Astrocyte (in vitro differentiated cells and primary cell): Measurements from ENCODE around the gene ALLC. TPM values are rescaled to one million over a fixed set of nuclear protein-coding genes. Genes with fewer than 3 reads are reported as not detected.

Experiments
- DNase-seq: peaks from one replicate; pipeline ENCODE4 v3.0.0-alpha.2; 2010; ENCODE audit warnings: low read depth
- FAIRE-seq: peaks from 2 replicates; lab custom pipeline; 2011; peaks lifted over from hg19 to GRCh38; lab: Jason Lieb, UNC
- H2AFZ ChIP-seq: 2 replicates; pipeline ENCODE4 v1.6.0; 2012; ENCODE audit warnings: low read depth, low read length, inconsistent platforms
- H3K27ac ChIP-seq: 2 replicates; pipeline ENCODE4 v1.5.1; 2011; ENCODE audit warnings: low read depth, low read length, inconsistent platforms
- H3K27me3 ChIP-seq: 2 replicates; pipeline ENCODE4 v1.6.0; 2011; ENCODE audit warnings: low read length, inconsistent platforms; ENCODE audit not compliant: insufficient read depth
- H3K36me3 ChIP-seq: 2 replicates; pipeline ENCODE4 v1.5.1; 2011; ENCODE audit warnings: low read length, inconsistent platforms; ENCODE audit not compliant: insufficient read depth
- H3K4me1 ChIP-seq: 2 replicates; pipeline ENCODE4 v1.5.1; 2011; ENCODE audit warnings: low read length, inconsistent platforms; ENCODE audit not compliant: insufficient read depth
- H3K4me2 ChIP-seq: 2 replicates; pipeline ENCODE4 v1.6.0; 2012; ENCODE audit warnings: low read length, inconsistent platforms
- H3K4me3 ChIP-seq: 2 replicates; pipeline ENCODE4 v1.5.1; 2011; ENCODE audit warnings: low read depth, mild to moderate bottlenecking, low read length, inconsistent platforms; ENCODE audit not compliant: insufficient read depth
- H3K79me2 ChIP-seq: 2 replicates; pipeline ENCODE4 v1.6.0; 2012; ENCODE audit warnings: mild to moderate bottlenecking, low read length, inconsistent platforms; ENCODE audit not compliant: insufficient read depth
- H3K9ac ChIP-seq: 2 replicates; pipeline ENCODE4 v1.6.0; 2012; ENCODE audit warnings: mild to moderate bottlenecking, low read length, inconsistent platforms
- H3K9me3 ChIP-seq: 2 replicates; pipeline ENCODE4 v1.5.1; 2012; ENCODE audit warnings: low read depth, mild to moderate bottlenecking, low read length, inconsistent platforms; ENCODE audit not compliant: insufficient read depth
- H4K20me1 ChIP-seq: 2 replicates; pipeline ENCODE4 v1.6.0; 2012; ENCODE audit warnings: low read length, inconsistent platforms; ENCODE audit not compliant: insufficient read depth
- H3K27ac Mint-ChIP-seq: one replicate; pipeline ENCODE4 v1.8.0; 2021; ENCODE audit warnings: mild to moderate bottlenecking, mixed read lengths; ENCODE audit not compliant: unreplicated experiment
- H3K27me3 Mint-ChIP-seq: one replicate; pipeline ENCODE4 v1.8.0; 2021; ENCODE audit warnings: low read depth, mixed read lengths; ENCODE audit not compliant: unreplicated experiment
- H3K36me3 Mint-ChIP-seq: one replicate; pipeline ENCODE4 v1.8.0; 2021; ENCODE audit warnings: low read depth, mixed read lengths; ENCODE audit not compliant: unreplicated experiment
- H3K4me1 Mint-ChIP-seq: one replicate; pipeline ENCODE4 v1.8.0; 2021; ENCODE audit warnings: low read depth, mixed read lengths; ENCODE audit not compliant: unreplicated experiment
- H3K4me3 Mint-ChIP-seq: one replicate; pipeline ENCODE4 v1.8.0; 2021; ENCODE audit warnings: mild to moderate bottlenecking, moderate library complexity, mixed read lengths; ENCODE audit not compliant: unreplicated experiment
- H3K9me3 Mint-ChIP-seq: one replicate; pipeline ENCODE4 v1.8.0; 2021; ENCODE audit warnings: mild to moderate bottlenecking, mixed read lengths; ENCODE audit not compliant: unreplicated experiment
- CTCF ChIP-seq: IDR thresholded peaks from 2 replicates; pipeline ENCODE4 v1.5.1; 2011; ENCODE audit warnings: low read depth, mild to moderate bottlenecking, inconsistent platforms, low read length, moderate library complexity; ENCODE audit not compliant: insufficient read depth
- EZH2 ChIP-seq: IDR thresholded peaks from 2 replicates; pipeline ENCODE4 v1.6.1; 2012; ENCODE audit warnings: mild to moderate bottlenecking, low read length, inconsistent platforms; ENCODE audit not compliant: insufficient read depth
- total RNA-seq: library from RNA; stranded (reverse); gene quantifications from 2 replicates; pipeline ENCODE4 v1.2.1, GENCODE V29; 2021

Gene ALLC
- total RNA-seq, 1 donor from 2014 or later: not detected

DNA sequence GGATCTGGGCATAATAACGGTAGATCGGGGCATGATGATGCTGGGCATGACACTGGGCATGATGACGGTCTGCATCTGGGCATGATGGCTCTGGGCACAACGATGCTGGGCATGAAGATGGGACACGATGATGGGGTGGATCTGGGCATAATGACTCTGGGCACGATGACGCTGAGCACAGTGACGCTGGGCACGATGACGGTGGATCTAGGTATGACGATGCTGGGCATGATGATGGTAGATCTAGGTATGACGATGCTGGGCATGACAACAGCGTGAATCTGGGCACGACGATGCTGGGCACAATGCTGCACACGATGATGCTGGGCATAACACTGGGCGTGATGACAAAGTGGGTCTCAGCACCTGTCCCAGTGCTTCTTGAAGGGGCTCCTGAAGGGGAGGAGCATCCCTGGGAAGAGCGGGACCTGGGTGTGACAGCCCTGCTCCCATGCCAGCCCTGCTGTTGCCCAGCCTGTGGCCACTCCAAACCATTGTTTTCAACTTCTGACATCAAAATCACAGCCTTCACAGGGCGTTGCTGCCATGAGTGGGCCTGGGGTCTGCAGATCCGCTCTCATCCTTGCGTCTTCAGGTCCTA lies 30.4 kb upstream of the ALLC start:
- Histone ChIP-seq H3K9ac (no peak overlapping the region), H3K4me3 (no peak overlapping the region), H4K20me1 (no peaks in the 10 kb centered on the region), H3K4me1 (no peaks in the 10 kb centered on the region), H3K27ac (no peak overlapping the region), H3K4me2 (no peak overlapping the region), H2AFZ (no peak overlapping the region), H3K27me3 (no peaks in the 10 kb centered on the region), H3K36me3 (no peaks in the 10 kb centered on the region), H3K9me3 (no peaks in the 10 kb centered on the region), H3K79me2 (no peaks in the 10 kb centered on the region)
- FAIRE-seq: no peak
- Mint-ChIP-seq H3K4me1 (no peaks in the 10 kb centered on the region), H3K9me3 (peaks cover 12% of the 10 kb centered on the region), H3K27ac (no peak overlapping the region), H3K4me3 (no peak overlapping the region), H3K27me3 (peaks cover 5% of the 10 kb centered on the region), H3K36me3 (no peaks in the 10 kb centered on the region)
- no peak for TF ChIP-seq CTCF
- TF ChIP-seq EZH2: no peak
- DNase-seq: no peak

DNA sequence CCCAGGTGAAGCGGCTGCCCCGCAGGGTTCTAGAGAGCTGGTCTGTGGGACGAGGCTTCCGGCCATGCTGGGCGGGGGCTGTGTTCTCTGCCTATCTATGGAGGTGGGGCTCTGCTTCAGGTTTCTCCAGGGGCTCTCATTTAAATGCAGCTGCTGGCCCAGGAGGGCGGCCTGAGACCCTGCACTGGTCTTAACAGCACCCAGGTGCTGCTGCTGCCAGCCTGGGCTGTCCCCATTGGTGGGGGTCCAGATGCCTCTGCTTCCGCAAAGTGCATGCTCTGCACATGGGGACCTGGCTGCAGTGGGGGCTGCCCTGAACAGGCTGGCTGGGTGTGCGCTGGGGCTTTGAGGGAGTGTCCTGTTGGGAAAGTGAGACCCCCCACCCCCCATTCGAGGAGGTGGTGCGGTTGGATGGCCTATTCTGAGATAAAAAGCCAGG lies 29.7 kb upstream of the ALLC start:
- DNase-seq: no peak
- Histone ChIP-seq H2AFZ (no peak overlapping the region), H3K27me3 (no peaks in the 10 kb centered on the region), H3K4me1 (no peaks in the 10 kb centered on the region), H3K9ac (no peak overlapping the region), H3K4me2 (no peak overlapping the region), H3K27ac (no peak overlapping the region), H3K9me3 (no peaks in the 10 kb centered on the region), H3K4me3 (no peak overlapping the region), H4K20me1 (no peaks in the 10 kb centered on the region), H3K79me2 (no peaks in the 10 kb centered on the region), H3K36me3 (no peaks in the 10 kb centered on the region)
- peaks cover 8% of the 10 kb centered on the region for H3K9me3 Mint-ChIP-seq
- no peaks in the 10 kb centered on the region for H3K4me1 Mint-ChIP-seq
- H3K27ac Mint-ChIP-seq: no peak overlapping the region
- peaks cover 7% of the 10 kb centered on the region for H3K27me3 Mint-ChIP-seq
- no peaks in the 10 kb centered on the region for H3K36me3 Mint-ChIP-seq
- H3K4me3 Mint-ChIP-seq: no peak overlapping the region
- no peak for TF ChIP-seq CTCF
- TF ChIP-seq EZH2: no peak
- no peak for FAIRE-seq

DNA sequence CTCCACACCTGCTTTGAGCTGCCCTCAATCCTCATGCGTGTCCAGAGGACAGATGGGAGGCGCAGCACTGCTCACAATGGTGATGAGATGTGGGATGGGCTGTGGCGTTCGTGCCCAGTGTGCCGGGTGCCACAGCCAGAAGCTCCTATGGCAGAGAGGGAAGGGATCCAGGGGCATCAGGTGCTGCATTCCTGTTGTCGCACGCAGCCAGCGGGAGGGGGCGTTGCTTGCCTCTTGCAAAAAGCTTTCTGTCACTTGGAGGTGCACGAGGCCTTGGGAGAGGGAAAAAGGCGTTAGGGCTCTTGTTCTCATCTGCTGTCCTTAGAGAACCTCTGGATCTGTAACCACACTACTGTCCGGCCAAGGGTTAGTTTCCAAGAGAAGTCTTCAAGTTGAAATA lies 29.2 kb upstream of the ALLC start:
- H3K79me2 ChIP-seq: no peaks in the 10 kb centered on the region
- H3K4me1 Mint-ChIP-seq: no peaks in the 10 kb centered on the region
- H3K9me3 Mint-ChIP-seq: peaks cover 5% of the 10 kb centered on the region
- no peaks in the 10 kb centered on the region for H3K9me3 ChIP-seq
- H3K4me3 Mint-ChIP-seq: no peak overlapping the region
- no peaks in the 10 kb centered on the region for H3K27me3 ChIP-seq
- TF ChIP-seq CTCF: no peak
- TF ChIP-seq EZH2: no peak
- FAIRE-seq: no peak
- peaks cover 12% of the 10 kb centered on the region for H3K27me3 Mint-ChIP-seq
- no peaks in the 10 kb centered on the region for H3K36me3 ChIP-seq
- H3K27ac Mint-ChIP-seq: no peak overlapping the region
- H3K36me3 Mint-ChIP-seq: no peaks in the 10 kb centered on the region
- H2AFZ ChIP-seq: no peak overlapping the region
- no peaks in the 10 kb centered on the region for H4K20me1 ChIP-seq
- no peaks in the 10 kb centered on the region for H3K4me1 ChIP-seq
- no peak overlapping the region for H3K4me2 ChIP-seq
- no peak for DNase-seq
- no peak overlapping the region for H3K27ac ChIP-seq
- no peak overlapping the region for H3K4me3 ChIP-seq
- H3K9ac ChIP-seq: no peak overlapping the region
